Measurements from ENCODE around the gene ZBTB16. TPM values are rescaled to one million over a fixed set of nuclear protein-coding genes. Genes with fewer than 3 reads are reported as not detected.
"Not testable (repeated sequence)": the region's sequence is repeated elsewhere in the genome, so short reads cannot be mapped to it uniquely, and the experiment has no call there.

Gene ZBTB16
- total and polyA plus RNA-seq, 11 donors: 15.3 to 130 (median 62.8) TPM

GRCh38 chr11:114047327-114047726 is 12.2 kb upstream of the ZBTB16 start:
- no peak for ATAC-seq
- TF ChIP-seq CTCF (IDR thresholded peaks at IDR 0.05) (no peak), POLR2A (IDR thresholded peaks at IDR 0.05) (no peak)
- H3K27ac ChIP-seq: no peak overlapping the region
- H3K4me1 ChIP-seq: peaks cover 0 to 10% (median 5%) of the 10 kb centered on the region in 12 donors
- H3K27me3 ChIP-seq: no peaks in the 10 kb centered on the region
- intact Hi-C loops (cut with DNase I): no loop called here
- WGBS, 4 donors: 91 to 98% (median 93%) methylated on average over 4 of the region's 4 CpGs
- H3K9me3 ChIP-seq: peaks cover 0 to 10% (median 0%) of the 10 kb centered on the region in 12 donors
- no peaks in the 10 kb centered on the region for H3K36me3 ChIP-seq
- DNase-seq: no peak
- H3K4me3 ChIP-seq: no peak overlapping the region

- intact Hi-C loops (cut with DNase I): no loop called here
- H3K36me3 ChIP-seq: no peaks in the 10 kb centered on the region
- no peak overlapping the region for H3K4me3 ChIP-seq
- H3K27me3 ChIP-seq: no peaks in the 10 kb centered on the region
- ATAC-seq (no peak), DNase-seq (no peak)
- no peak for TF ChIP-seq CTCF (IDR thresholded peaks at IDR 0.05)
- no peak for TF ChIP-seq POLR2A (IDR thresholded peaks at IDR 0.05)
- H3K4me1 ChIP-seq: peaks cover 0 to 17% (median 5%) of the 10 kb centered on the region in 12 donors
- 68 to 87% (median 78%) methylated on average over 2 of the region's 2 CpGs for whole genome bisulfite sequencing, 4 donors
- H3K27ac ChIP-seq: no peak overlapping the region
- peaks cover 0 to 3% (median 0%) of the 10 kb centered on the region in 12 donors for H3K9me3 ChIP-seq
Measured at GRCh38 chr11:114049050-114049449, 10.5 kb upstream of the ZBTB16 start.

DNA sequence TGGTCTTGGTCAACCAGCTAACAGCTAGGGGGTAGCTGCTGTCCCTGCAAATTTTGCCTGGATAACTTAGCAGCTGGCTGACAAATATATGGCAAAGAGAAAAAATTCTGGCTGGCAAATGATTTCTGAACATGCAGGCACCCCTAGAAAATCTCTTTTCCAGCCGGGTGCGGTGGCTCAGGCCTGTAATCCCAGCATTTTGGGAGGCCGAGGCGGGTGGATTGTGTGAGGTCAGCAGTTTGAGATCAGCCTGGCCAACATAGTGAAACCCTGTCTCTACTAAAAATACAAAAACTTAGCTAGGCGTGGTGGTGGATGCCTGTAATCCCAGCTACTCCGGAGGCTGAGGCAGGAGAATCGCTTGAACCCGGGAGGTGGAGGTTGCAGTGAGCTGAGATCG is 9.7 kb upstream of the ZBTB16 start:
- H3K36me3 ChIP-seq; ATAC-seq; H3K4me3 ChIP-seq; DNase-seq; H3K27me3 ChIP-seq; intact Hi-C loops (cut with DNase I); H3K9me3 ChIP-seq: not testable (repeated sequence)
- WGBS, 4 donors: 95 to 98% (median 97%) methylated on average over 9 of the region's 9 CpGs
- peaks cover 0 to 10% (median 0%) of the 10 kb centered on the region in 12 donors for H3K4me1 ChIP-seq
- peak overlapping the region in 1 of 12 donors; percentile 74 for H3K27ac ChIP-seq

DNA sequence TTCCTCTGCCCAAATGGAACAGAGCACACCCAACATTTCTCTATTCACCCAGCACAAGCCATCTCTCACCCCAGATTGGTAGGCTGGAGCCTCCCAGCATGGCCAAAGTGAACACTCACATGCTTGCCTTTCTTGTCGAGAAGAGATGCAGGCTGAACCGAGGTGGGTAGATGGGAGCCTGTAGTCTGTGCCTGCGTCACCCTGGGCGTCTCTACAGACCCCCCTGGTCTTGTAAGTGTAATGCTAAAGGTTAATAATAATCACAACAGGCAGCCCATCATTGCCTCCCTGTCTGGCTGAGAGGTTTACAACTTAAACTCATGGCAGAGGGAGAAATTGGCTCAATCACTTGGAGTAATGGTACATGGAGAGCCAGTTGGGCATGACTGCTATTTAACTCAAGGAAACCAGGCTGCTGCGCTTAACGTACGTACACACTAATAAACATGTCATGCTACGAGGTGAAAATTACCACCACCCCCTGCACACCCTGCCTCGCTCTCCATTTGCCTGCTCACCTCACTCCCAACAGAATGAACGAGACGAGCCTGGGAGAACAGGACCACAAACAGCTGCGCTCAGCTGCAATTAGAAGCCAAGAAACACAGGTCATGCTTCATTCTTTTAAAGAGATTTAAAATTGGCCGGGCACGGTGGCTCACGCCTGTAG is 9.1 kb upstream of the ZBTB16 start:
- WGBS, 4 donors: 93 to 95% (median 94%) methylated on average over 15 of the region's 15 CpGs
- intact Hi-C loops (cut with DNase I): no loop called here
- Histone ChIP-seq H3K27me3 (no peaks in the 10 kb centered on the region), H3K9me3 (no peaks in the 10 kb centered on the region), H3K36me3 (no peaks in the 10 kb centered on the region), H3K4me1 (peaks cover 0 to 7% (median 0%) of the 10 kb centered on the region in 12 donors), H3K27ac (peak overlapping the region in 1 of 12 donors; percentile 74), H3K4me3 (no peak overlapping the region)
- no peak for ATAC-seq
- DNase-seq: no peak
- TF ChIP-seq CTCF (IDR thresholded peaks at IDR 0.05) (no peak), POLR2A (IDR thresholded peaks at IDR 0.05) (no peak)

DNA sequence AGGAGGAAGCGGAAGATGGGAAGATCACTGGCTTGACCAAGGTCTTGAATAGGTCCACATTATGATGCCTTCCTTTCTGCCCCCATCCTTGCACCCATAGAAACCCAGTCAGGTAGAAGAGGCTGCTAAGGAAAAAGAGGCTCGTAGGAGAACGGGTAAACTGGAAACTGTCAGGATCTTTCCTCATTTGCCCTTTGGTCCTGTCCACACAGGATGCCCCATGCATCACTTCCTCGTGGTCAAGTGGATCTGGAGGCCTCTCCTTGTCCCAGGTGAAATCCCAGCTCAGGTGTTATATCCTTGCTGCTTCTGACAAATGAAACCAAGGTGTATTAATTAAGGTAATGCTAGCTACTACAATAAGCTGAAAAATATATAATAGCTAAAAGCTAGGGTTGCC is 8.0 kb upstream of the ZBTB16 start:
- Histone ChIP-seq H3K36me3 (no peaks in the 10 kb centered on the region), H3K27ac (peak overlapping the region in 1 of 12 donors; percentile 71), H3K27me3 (no peaks in the 10 kb centered on the region), H3K4me1 (peaks cover 0 to 7% (median 2%) of the 10 kb centered on the region in 12 donors), H3K4me3 (no peak overlapping the region), H3K9me3 (no peaks in the 10 kb centered on the region)
- DNase-seq: no peak
- no peak for ATAC-seq
- intact Hi-C loops (cut with DNase I): no loop called here
- 81 to 91% (median 89%) methylated on average over 4 of the region's 4 CpGs for WGBS, 4 donors
- TF ChIP-seq CTCF (IDR thresholded peaks at IDR 0.05) (no peak), POLR2A (IDR thresholded peaks at IDR 0.05) (no peak)

All from heart left ventricle (tissue), 16 donors.